Measurements from ENCODE around the gene MYO18B. TPM values are rescaled to one million over a fixed set of nuclear protein-coding genes. Genes with fewer than 3 reads are reported as not detected.

MYO18B gene
- total and polyA plus RNA-seq, 2 of the 8 experiments (the other 6 are each of a cell fraction or from before 2014, with no cell fraction given): 0.62 to 0.78 TPM

DNA sequence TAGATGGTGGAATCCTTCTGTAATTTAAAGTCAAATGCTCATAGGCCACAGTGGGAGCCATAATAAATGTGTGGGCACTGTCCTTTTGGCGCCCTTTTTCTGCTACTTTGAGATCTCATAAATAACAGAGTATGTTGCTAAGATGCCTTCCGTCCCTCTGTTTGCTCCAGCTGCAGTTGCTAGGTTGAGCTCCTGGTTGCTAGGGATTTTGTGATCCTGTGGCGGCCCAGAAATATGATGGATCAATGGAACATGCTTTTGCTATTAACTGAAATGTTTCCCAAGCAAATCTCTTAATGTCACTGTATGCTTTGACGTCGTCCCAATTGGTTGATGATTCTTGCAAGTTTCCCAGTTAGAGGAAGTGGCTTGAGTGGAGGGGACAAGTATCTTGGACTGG is 53.5 kb downstream of the MYO18B start (continued):
- TF ChIP-seq, protein P1, sequence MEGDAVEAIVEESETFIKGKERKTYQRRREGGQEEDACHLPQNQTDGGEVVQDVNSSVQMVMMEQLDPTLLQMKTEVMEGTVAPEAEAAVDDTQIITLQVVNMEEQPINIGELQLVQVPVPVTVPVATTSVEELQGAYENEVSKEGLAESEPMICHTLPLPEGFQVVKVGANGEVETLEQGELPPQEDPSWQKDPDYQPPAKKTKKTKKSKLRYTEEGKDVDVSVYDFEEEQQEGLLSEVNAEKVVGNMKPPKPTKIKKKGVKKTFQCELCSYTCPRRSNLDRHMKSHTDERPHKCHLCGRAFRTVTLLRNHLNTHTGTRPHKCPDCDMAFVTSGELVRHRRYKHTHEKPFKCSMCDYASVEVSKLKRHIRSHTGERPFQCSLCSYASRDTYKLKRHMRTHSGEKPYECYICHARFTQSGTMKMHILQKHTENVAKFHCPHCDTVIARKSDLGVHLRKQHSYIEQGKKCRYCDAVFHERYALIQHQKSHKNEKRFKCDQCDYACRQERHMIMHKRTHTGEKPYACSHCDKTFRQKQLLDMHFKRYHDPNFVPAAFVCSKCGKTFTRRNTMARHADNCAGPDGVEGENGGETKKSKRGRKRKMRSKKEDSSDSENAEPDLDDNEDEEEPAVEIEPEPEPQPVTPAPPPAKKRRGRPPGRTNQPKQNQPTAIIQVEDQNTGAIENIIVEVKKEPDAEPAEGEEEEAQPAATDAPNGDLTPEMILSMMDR (IDR thresholded peaks at IDR 0.05; ENCODE audit: control extremely low read depth in 1 of 3, insufficient read depth in 1 of 3, low read depth in 1 of 3, low read length in 3 of 3): no peak
- TF ChIP-seq ASH2L (IDR thresholded peaks at IDR 0.05; ENCODE audit: low read length): no peak
